GM12878 (cell line): ENCODE data around the gene RAPGEF3. TPM values are rescaled to one million over a fixed set of nuclear protein-coding genes. Genes with fewer than 3 reads are reported as not detected.

Experiments
- ATAC-seq: fragments of 200-7000 bp; cut with Tn5 transposase; 3 replicates; pipeline ENCODE4 v1.9.1; 2020; ENCODE audit warnings: mild to moderate bottlenecking, moderate library complexity
- BruUV-seq: library from RNA; stranded (reverse); fragments of 400-500 nt; replicated peaks from 2 replicates; lab custom pipeline; 2021; lab: Mats Ljungman, UMichigan
- CTCF ChIA-PET: fragments of 300-600 bp; sonication (Branson Sonifier 250); formaldehyde crosslinking; extraction: SDS; loops from one replicate; lab custom pipeline; 2021; ENCODE audit warnings: inconsistent platforms; lab: Yijun Ruan, JAX
- POLR2A ChIA-PET: fragments of 350-600 bp; formaldehyde crosslinking; extraction: SDS; loops from one replicate; lab custom pipeline; 2021; ENCODE audit warnings: inconsistent platforms; lab: Charles Lee
- RAD21 ChIA-PET: fragments of 300-600 bp; sonication (Branson Sonifier 250); formaldehyde crosslinking; loops from one replicate; lab custom pipeline; 2023; ENCODE audit warnings: antibody characterized with exemption; ENCODE audit not compliant: unreplicated experiment; lab: Charles Lee
- SMC1A ChIA-PET: fragments of 300-600 bp; sonication (Branson Sonifier 250); formaldehyde crosslinking; loops from one replicate; lab custom pipeline; 2023; ENCODE audit not compliant: unreplicated experiment, uncharacterized antibody; lab: Charles Lee
- DNase-seq: peaks from one replicate; pipeline ENCODE4 v3.0.0-alpha.2; 2011; ENCODE audit warnings: low read depth, low spot score
- FAIRE-seq: peaks from 3 replicates; lab custom pipeline; 2011; peaks lifted over from hg19 to GRCh38; lab: Jason Lieb, UNC
- H2AFZ ChIP-seq: 2 replicates; pipeline ENCODE4 v1.6.0; 2011; ENCODE audit warnings: low read depth, low read length, control low read depth; ENCODE audit not compliant: control insufficient read depth
- H3K27ac ChIP-seq: 2 replicates; pipeline ENCODE4 v1.5.1; 2011; ENCODE audit warnings: control low read depth; ENCODE audit not compliant: control insufficient read depth, insufficient read depth
- H3K27me3 ChIP-seq, 2 experiments: replicated peaks in 1 of 2; 2 replicates each; pipeline versions ENCODE4 v1.6.0 to v1.6.1; 2011; ENCODE audit warnings: low read length in 1 of 2; ENCODE audit not compliant: control insufficient read depth in 2 of 2, insufficient read depth in 2 of 2
- H3K36me3 ChIP-seq, 2 experiments: 2 replicates each; pipeline ENCODE4 v1.5.1; 2011; ENCODE audit warnings: low read length in 1 of 2; ENCODE audit not compliant: control insufficient read depth in 2 of 2, insufficient read depth in 2 of 2
- H3K4me1 ChIP-seq: 2 replicates; pipeline ENCODE4 v1.6.1; 2011; ENCODE audit warnings: mild to moderate bottlenecking, low read length, moderate library complexity, mixed read lengths; ENCODE audit not compliant: control insufficient read depth, insufficient read depth
- H3K4me2 ChIP-seq: 2 replicates; pipeline ENCODE4 v1.6.0; 2011; ENCODE audit warnings: control low read depth; ENCODE audit not compliant: control insufficient read depth, insufficient read depth
- H3K4me3 ChIP-seq: fragments of 200-600 bp; sonication (generic); 2 replicates; pipeline ENCODE4 v1.5.1; 2016
- H3K79me2 ChIP-seq: 2 replicates; pipeline ENCODE4 v1.6.0; 2011; ENCODE audit warnings: low read length; ENCODE audit not compliant: control insufficient read depth, insufficient read depth
- H3K9ac ChIP-seq: 2 replicates; pipeline ENCODE4 v1.8.0; 2011; ENCODE audit warnings: low read length, control low read depth, mixed read lengths; ENCODE audit not compliant: control insufficient read depth, insufficient read depth
- H3K9me3 ChIP-seq: replicated peaks from 3 replicates; pipeline ENCODE4 v1.5.1; 2011; ENCODE audit warnings: mild to moderate bottlenecking, low read length; ENCODE audit not compliant: control insufficient read depth, insufficient read depth
- H4K20me1 ChIP-seq: 2 replicates; pipeline ENCODE4 v1.6.0; 2011; ENCODE audit not compliant: control insufficient read depth, insufficient read depth
- CHD4 ChIP-seq: fragments of 200-600 bp; sonication (generic); IDR thresholded peaks from 2 replicates; pipeline ENCODE4 v1.6.1; 2016; ENCODE audit warnings: mild to moderate bottlenecking
- E2F8 ChIP-seq: fragments of 450-650 bp; IDR thresholded peaks from 2 replicates; pipeline ENCODE4 v1.6.1; 2018; ENCODE audit warnings: mild to moderate bottlenecking, low read depth, moderate library complexity; ENCODE audit not compliant: partially characterized antibody
- ESRRA ChIP-seq: IDR thresholded peaks from 2 replicates; pipeline ENCODE4 v1.6.1; 2012; ENCODE audit warnings: mild to moderate bottlenecking, low read length, improper control_type of control experiment
- YBX1 ChIP-seq: fragments of 450-650 bp; IDR thresholded peaks from 2 replicates; pipeline ENCODE4 v1.6.1; 2016; ENCODE audit warnings: antibody characterized with exemption
- WGBS: methylation state at CpG from one replicate; pipeline ENCODE4 v1.1.6; 2016; ENCODE audit warnings: low lambda C conversion rate; ENCODE audit not compliant: insufficient replicate concordance, insufficient coverage; ENCODE audit errors: missing lambda C conversion rate; 5-methylcytosine and 5-hydroxymethylcytosine counted together
- in situ Hi-C: fragments of 300-500 bp; cut with MboI; formaldehyde crosslinking; loops from 9 replicates; pipeline ENCODE4 v1.14.3; 2018; ENCODE audit warnings: mixed read lengths
- intact Hi-C: fragments of 100-400 bp; cut with micrococcal nuclease; formaldehyde crosslinking; loops from one replicate; pipeline ENCODE4 v1.14.2; 2022; ENCODE audit not compliant: unreplicated experiment
- polyA plus RNA-seq, 11 experiments: library from polyadenylated mRNA; depleted of rRNA in 4 of 11; unstranded in 6 of 11; stranded (reverse) in 5 of 11; fragments of >200 nt; fragmentation: Nextera tagmentation in 4 of 11; fragmentation: Illumina TruSeq in 1 of 11; extraction: Ambion mirVana in 4 of 11; extraction: Trizol in 1 of 11; gene quantifications; 1 replicate in 1 of 11; 2 replicates in 10 of 11; pipeline versions ENCODE4 v1.2.1 to v1.2.3, GENCODE V29; 2011 to 2016; ENCODE audit warnings: inconsistent platforms in 2 of 11, missing spikeins in 2 of 11, low read depth in 1 of 11
- total RNA-seq, 4 experiments: library from RNA; depleted of rRNA in 3 of 4; stranded (reverse); fragments of >200 nt in 3 of 4; fragmentation: Illumina TruSeq in 1 of 4; extraction: Trizol in 1 of 4; gene quantifications; 2 replicates each; pipeline versions ENCODE4 v1.2.1 to v1.2.3, GENCODE V29; 2013 to 2021

The RAPGEF3 gene
- total and polyA plus RNA-seq, 10 of the 15 experiments (the other 5 are each of a cell fraction or from before 2014, with no cell fraction given) = 0.02 to 0.92 (median 0.31) TPM; not detected in 2

- no peak for TF ChIP-seq E2F8
- no peak for TF ChIP-seq CHD4
- TF ChIP-seq YBX1 = no peak
- TF ChIP-seq ESRRA = no peak
- ChIA-PET POLR2A (no interaction called here), CTCF (interaction anchor here (9.4 to 14.5 kb wide), 3 partner anchors 8 to 36 kb away, joined by 86 to 507 read pairs (median 166); partner anchors contain the start of gene SLC48A1), SMC1A (interaction anchor here (10.3 to 12.2 kb wide), 2 partner anchors 8 to 16 kb away, joined by 97 to 277 read pairs; no protein-coding TSS in a partner anchor), RAD21 (interaction anchor here (12.6 kb wide), 1 partner anchor 10 kb away, joined by 237 read pairs; no protein-coding TSS in a partner anchor)
- no peak for ATAC-seq
- FAIRE-seq = no peak
- Histone ChIP-seq H3K27ac (no peak overlapping the region), H3K79me2 (no peaks in the 10 kb centered on the region), H3K9ac (no peak overlapping the region), H3K4me1 (peaks cover 37% of the 10 kb centered on the region), H4K20me1 (no peaks in the 10 kb centered on the region), H3K27me3 (no peaks in the 10 kb centered on the region), H3K9me3 (no peaks in the 10 kb centered on the region), H2AFZ (no peak overlapping the region), H3K36me3 (no peaks in the 10 kb centered on the region), H3K4me2 (no peak overlapping the region), H3K4me3 (no peak overlapping the region)
- intact Hi-C loops (no loop called here), in situ Hi-C loops (no loop called here)
- DNase-seq = no peak
- WGBS = 86% methylated on average over 7 of the region's 7 CpGs
- no TSS peak for BruUV-seq
Measured at GRCh38 chr12:47752552-47752951, 6.1 kb downstream of the RAPGEF3 start.
